Nucleus accumbens (tissue), 56 donors: ENCODE measurements around the gene HCAR2.
"Not testable (repeated sequence)": the region's sequence is repeated elsewhere in the genome, so short reads cannot be mapped to it uniquely, and the experiment has no call there.

Experiments used
- DNase-seq, 56 donors: peaks; one replicate each; lab custom pipeline; 2025; lab: John Stamatoyannopoulos, UW

Gene HCAR2

GRCh38 chr12:122721057-122721545, 17.9 kb upstream of the HCAR2 start:
- DNase-seq, result no peak

GRCh38 chr12:122716658-122717057, 13.5 kb upstream of the HCAR2 start, which contains the start of gene HCAR3:
TSS of gene HCAR3 (minus strand) at chr12:122716811. CDS start at chr12:122716737, 74 bp downstream.
- DNase-seq, result not testable (repeated sequence)

GRCh38 chr12:122715211-122715610, 12.1 kb upstream of the HCAR2 start:
- not testable (repeated sequence) for DNase-seq

- not testable (repeated sequence) for DNase-seq
These were observed 10.5 kb upstream of the HCAR2 start for GRCh38 chr12:122713491-122714188.

- not testable (repeated sequence) for DNase-seq
These were observed 8.1 kb upstream of the HCAR2 start for GRCh38 chr12:122711266-122711665.

GRCh38 chr12:122710341-122710740, 7.2 kb upstream of the HCAR2 start:
- not testable (repeated sequence) for DNase-seq

- not testable (repeated sequence) for DNase-seq
These were observed 6.1 kb upstream of the HCAR2 start for GRCh38 chr12:122709287-122709686.

- not testable (repeated sequence) for DNase-seq
These were observed 684 bp upstream of the HCAR2 start for GRCh38 chr12:122703841-122704240.

- DNase-seq, result not testable (repeated sequence)
These were observed 1.7 kb downstream of the HCAR2 start for GRCh38 chr12:122701481-122701880.

- not testable (repeated sequence) for DNase-seq
These were observed 3.0 kb downstream of the HCAR2 start for GRCh38 chr12:122700038-122700710.

- DNase-seq, result not testable (repeated sequence)
These were observed 6.2 kb downstream of the HCAR2 start for GRCh38 chr12:122696922-122697321.

- DNase-seq, result no peak
These were observed 11.6 kb downstream of the HCAR2 start for GRCh38 chr12:122691566-122691965.

- DNase-seq, result no peak
These were observed 14.9 kb downstream of the HCAR2 start for GRCh38 chr12:122688291-122688690.

- no peak for DNase-seq
These were observed 16.1 kb downstream of the HCAR2 start for GRCh38 chr12:122687086-122687485.

- DNase-seq, result no peak
These were observed 16.6 kb downstream of the HCAR2 start for GRCh38 chr12:122686538-122686937.

GRCh38 chr12:122684297-122684813, 18.8 kb downstream of the HCAR2 start:
- no peak for DNase-seq

- peak in 3 of 56 donors; percentile 2 to 4 (median 3) for DNase-seq
These were observed 21.3 kb downstream of the HCAR2 start for GRCh38 chr12:122681814-122682213.

GRCh38 chr12:122680989-122681388, 22.2 kb downstream of the HCAR2 start:
- DNase-seq, result not testable (repeated sequence)

GRCh38 chr12:122676781-122677180, 26.4 kb downstream of the HCAR2 start:
- not testable (repeated sequence) for DNase-seq

GRCh38 chr12:122676015-122676414, 27.1 kb downstream of the HCAR2 start:
- DNase-seq, result not testable (repeated sequence)

GRCh38 chr12:122672515-122672914, 30.6 kb downstream of the HCAR2 start:
- no peak for DNase-seq
